GM10248 (cell line): Measurements from ENCODE around the gene GSDMA.

Experiments used
- CTCF ChIA-PET: fragments of 300-600 bp; sonication (Branson Sonifier 250); formaldehyde crosslinking; extraction: SDS; loops from one replicate; lab custom pipeline; 2021; ENCODE audit warnings: antibody characterized with exemption; lab: Yijun Ruan, JAX
- POLR2A ChIA-PET: fragments of 350-650 bp; sonication (Branson Sonifier 250); formaldehyde crosslinking; extraction: SDS; loops from one replicate; lab custom pipeline; 2020; ENCODE audit warnings: antibody characterized with exemption; lab: Yijun Ruan, JAX
- DNase-seq: peaks from one replicate; pipeline ENCODE4 v3.0.0; 2012; ENCODE audit errors: extremely low spot score
- TF ChIP-seq, protein P1 (sequence below): IDR thresholded peaks from 2 replicates; pipeline ENCODE4 v1.5.1; 2012; ENCODE audit warnings: mild to moderate bottlenecking, low read depth; ENCODE audit errors: extremely low read depth, missing control alignments, control extremely low read depth

The GSDMA gene

DNA sequence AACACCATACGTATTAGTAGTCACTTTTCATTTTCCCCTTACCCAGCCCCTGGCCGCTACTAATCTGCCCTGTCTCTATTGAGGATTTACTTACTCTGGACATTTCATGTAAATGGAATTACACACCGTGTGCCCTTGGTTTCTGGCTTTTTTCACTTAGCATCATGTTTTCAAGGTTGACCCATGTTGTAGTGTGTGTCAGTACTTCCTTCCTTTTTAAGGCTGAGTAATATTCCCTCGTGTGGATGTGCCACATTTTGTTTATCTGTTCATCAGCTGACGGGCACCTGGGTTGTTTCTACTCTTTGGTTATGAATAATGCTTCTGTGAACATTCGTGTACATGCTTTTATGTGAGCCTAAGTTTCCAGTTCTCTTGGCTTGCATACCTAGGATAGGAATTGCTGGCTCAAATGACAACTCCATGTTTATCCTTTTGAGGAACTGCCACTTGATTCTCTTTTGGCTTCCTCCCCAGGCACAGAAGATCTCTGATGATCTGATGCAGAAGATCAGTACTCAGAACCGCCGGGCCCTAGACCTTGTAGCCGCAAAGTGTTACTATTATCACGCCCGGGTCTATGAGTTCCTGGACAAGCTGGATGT lies 25.5 kb downstream of the GSDMA start:
- CTCF ChIA-PET = interaction anchor here (1.6 to 1.9 kb wide), 2 partner anchors 31 to 39 kb away, joined by 4 to 9 read pairs; no protein-coding TSS in a partner anchor
- DNase-seq = no peak
- TF ChIP-seq, protein P1, sequence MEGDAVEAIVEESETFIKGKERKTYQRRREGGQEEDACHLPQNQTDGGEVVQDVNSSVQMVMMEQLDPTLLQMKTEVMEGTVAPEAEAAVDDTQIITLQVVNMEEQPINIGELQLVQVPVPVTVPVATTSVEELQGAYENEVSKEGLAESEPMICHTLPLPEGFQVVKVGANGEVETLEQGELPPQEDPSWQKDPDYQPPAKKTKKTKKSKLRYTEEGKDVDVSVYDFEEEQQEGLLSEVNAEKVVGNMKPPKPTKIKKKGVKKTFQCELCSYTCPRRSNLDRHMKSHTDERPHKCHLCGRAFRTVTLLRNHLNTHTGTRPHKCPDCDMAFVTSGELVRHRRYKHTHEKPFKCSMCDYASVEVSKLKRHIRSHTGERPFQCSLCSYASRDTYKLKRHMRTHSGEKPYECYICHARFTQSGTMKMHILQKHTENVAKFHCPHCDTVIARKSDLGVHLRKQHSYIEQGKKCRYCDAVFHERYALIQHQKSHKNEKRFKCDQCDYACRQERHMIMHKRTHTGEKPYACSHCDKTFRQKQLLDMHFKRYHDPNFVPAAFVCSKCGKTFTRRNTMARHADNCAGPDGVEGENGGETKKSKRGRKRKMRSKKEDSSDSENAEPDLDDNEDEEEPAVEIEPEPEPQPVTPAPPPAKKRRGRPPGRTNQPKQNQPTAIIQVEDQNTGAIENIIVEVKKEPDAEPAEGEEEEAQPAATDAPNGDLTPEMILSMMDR = no peak
- POLR2A ChIA-PET = no interaction called here

DNA sequence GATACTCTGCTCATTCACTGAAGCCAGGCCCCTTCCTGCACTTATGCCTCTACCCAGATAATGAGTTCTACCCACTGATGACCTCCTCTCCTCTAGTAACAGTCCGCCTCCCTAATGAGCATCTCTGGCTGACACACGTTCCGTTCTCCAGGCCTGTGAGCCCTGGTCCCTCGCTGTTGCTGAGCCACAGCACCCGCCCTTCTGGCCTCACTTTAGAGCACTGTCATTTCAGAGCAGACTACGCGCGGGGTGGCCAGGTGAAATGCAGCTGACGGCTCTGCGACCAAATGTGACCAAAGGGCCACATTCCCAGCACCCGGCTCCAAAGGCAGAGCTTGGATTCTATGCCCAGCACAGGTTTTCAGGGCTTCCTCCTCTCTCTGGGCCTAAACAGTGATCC lies 31.6 kb downstream of the GSDMA start:
- ChIA-PET CTCF (interaction anchor here (1.4 to 1.6 kb wide), 2 partner anchors 118 to 341 kb away, joined by 3 to 4 read pairs; no protein-coding TSS in a partner anchor), POLR2A (interaction anchor here (0.6 kb wide), 1 partner anchor 146 kb away, joined by 4 read pairs; the partner anchor contains the start of gene CASC3)
- no peak for DNase-seq
- TF ChIP-seq, protein P1 = no peak

DNA sequence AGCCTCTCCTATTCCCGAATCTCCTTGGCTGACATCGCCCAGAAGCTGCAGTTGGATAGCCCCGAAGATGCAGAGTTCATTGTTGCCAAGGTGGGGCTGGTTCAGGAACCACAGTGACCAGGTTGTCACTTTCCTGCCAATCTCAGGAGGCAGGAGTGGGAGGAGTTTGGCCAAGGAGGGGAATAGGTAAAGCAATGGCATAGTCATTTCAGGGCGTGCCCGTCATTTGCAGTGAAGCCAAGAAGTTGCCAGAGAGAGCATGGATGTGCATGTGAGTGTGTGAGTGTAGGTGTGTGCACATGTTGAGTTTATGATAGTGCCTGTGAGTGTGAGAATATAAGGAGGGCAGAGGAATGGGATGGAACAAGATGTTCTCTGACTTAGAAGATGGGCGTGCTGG lies 32.6 kb downstream of the GSDMA start:
- DNase-seq = no peak
- TF ChIP-seq, protein P1 = no peak
- CTCF ChIA-PET = interaction anchor here (1.4 to 2.2 kb wide), 2 partner anchors 32 to 342 kb away, joined by 3 to 6 read pairs; no protein-coding TSS in a partner anchor
- POLR2A ChIA-PET = no interaction called here

DNA sequence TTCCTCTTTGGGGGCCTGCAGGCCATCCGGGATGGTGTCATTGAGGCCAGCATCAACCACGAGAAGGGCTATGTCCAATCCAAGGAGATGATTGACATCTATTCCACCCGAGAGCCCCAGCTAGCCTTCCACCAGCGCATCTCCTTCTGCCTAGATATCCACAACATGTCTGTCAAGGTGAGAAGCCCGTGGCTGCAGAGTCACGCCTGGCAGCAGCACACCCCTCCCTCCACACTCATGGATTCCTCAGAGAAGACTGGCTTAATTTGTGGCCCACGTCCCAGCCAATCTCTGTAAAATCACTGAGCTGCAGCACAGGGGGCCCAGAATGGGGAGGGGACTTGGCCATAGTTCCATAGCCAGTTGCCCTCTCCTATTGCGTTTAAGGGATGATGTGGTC lies 33.4 kb downstream of the GSDMA start:
- no peak for DNase-seq
- POLR2A ChIA-PET = no interaction called here
- TF ChIP-seq, protein P1 = no peak
- CTCF ChIA-PET = interaction anchor here (1.4 to 2.2 kb wide), 2 partner anchors 32 to 342 kb away, joined by 3 to 6 read pairs; no protein-coding TSS in a partner anchor

DNA sequence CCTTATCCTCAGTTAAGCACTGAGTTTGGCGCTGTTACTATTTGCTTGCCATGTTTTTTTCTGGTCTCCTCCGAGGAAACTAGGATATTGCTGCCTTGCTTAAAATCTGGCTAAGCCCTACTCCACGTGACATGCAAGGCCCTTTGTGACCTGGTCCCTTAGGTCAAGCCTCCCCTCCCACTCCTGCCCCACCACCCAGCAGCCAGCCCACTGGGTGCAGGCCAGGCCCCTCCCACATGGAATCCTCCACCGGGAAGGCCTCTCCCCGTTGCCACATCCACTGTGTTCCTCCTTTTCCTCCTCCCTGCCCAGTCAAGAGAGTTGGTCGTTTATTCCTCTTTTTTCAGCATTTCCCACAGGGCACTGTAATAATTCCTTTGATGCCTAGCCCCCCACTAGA lies 34.0 kb downstream of the GSDMA start:
- TF ChIP-seq, protein P1 = no peak
- ChIA-PET POLR2A (no interaction called here), CTCF (interaction anchor here (2.2 kb wide), 1 partner anchor 31 kb away, joined by 6 read pairs; no protein-coding TSS in a partner anchor)
- DNase-seq = no peak

DNA sequence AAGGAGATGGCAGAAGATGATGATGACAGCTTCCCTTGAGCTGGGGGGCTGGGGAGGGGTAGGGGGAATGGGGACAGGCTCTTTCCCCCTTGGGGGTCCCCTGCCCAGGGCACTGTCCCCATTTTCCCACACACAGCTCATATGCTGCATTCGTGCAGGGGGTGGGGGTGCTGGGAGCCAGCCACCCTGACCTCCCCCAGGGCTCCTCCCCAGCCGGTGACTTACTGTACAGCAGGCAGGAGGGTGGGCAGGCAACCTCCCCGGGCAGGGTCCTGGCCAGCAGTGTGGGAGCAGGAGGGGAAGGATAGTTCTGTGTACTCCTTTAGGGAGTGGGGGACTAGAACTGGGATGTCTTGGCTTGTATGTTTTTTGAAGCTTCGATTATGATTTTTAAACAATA lies 34.7 kb downstream of the GSDMA start:
- ChIA-PET POLR2A (no interaction called here), CTCF (interaction anchor here (0.8 to 2.2 kb wide), 3 partner anchors 18 to 115 kb away, joined by 3 to 6 read pairs (median 4); partner anchors contain the start of gene CSF3)
- TF ChIP-seq, protein P1 = no peak
- DNase-seq = no peak
